Motor neuron (in vitro differentiated cells): ENCODE data around the gene MRPL54. TPM values are rescaled to one million over a fixed set of nuclear protein-coding genes. Genes with fewer than 3 reads are reported as not detected.
A peak's percentile ranks its signal among the peaks of the same experiment; 100 is the strongest.
"Not testable (repeated sequence)": the region's sequence is repeated elsewhere in the genome, so short reads cannot be mapped to it uniquely, and the experiment has no call there.

Experiments
- ATAC-seq, 8 experiments: fragments of 200-7000 bp; cut with Tn5 transposase; replicated peaks in 6 of 8; 2 replicates each; pipeline ENCODE4 v1.8.0; 2021; ENCODE audit warnings: mild to moderate bottlenecking in 8 of 8, moderate library complexity in 8 of 8
- H3K27ac ChIP-seq, 2 donors: fragments of 250-450 bp; sonication (Bioruptor Pico); 2 replicates each; pipeline ENCODE4 v1.9.0; 2021; ENCODE audit warnings: antibody characterized with exemption in 2 of 2, mild to moderate bottlenecking in 2 of 2, moderate library complexity in 1 of 2
- H3K4me1 ChIP-seq, 2 donors: fragments of 250-450 bp; sonication (Bioruptor Pico); replicated peaks in 1 of 2; 2 replicates each; pipeline ENCODE4 v1.6.1; 2021; ENCODE audit warnings: antibody characterized with exemption in 2 of 2, mild to moderate bottlenecking in 2 of 2, moderate library complexity in 1 of 2
- H3K4me3 ChIP-seq, 5 donors: fragments of 250-450 bp; sonication (Bioruptor Pico); 2 replicates each; pipeline ENCODE4 v1.9.0; 2021; ENCODE audit warnings: antibody characterized with exemption in 5 of 5, mild to moderate bottlenecking in 5 of 5, moderate library complexity in 4 of 5
- WGBS, 10 experiments: fragments of 450-650 bp; shearing (Covaris generic); methylation state at CpG; one replicate each; pipeline ENCODE4 v1.0.0; 2022; 5-methylcytosine and 5-hydroxymethylcytosine counted together
- in situ Hi-C, 9 experiments: fragments of 400-800 bp; cut with MboI; loops; one replicate each; pipeline ENCODE4 v1.15.0; 2021; ENCODE audit warnings: low sequenced_read_pairs in 9 of 9, low pct_unique_long_range_greater_than_20kb in 2 of 9; ENCODE audit not compliant: unreplicated experiment in 9 of 9
- total RNA-seq, 8 experiments: library from RNA; unstranded; fragments of 300-600 nt; gene quantifications; 2 replicates each; pipeline versions ENCODE4 v1.2.3 to v1.2.4, GENCODE V29; 2022

MRPL54 gene
- total RNA-seq, 8 experiments from 2014 or later, result 62.6 to 106 (median 86.6) TPM

- in situ Hi-C loops, result no loop called here
- Histone ChIP-seq H3K4me1 (no peaks in the 10 kb centered on the region), H3K4me3 (no peak overlapping the region), H3K27ac (no peak overlapping the region)
- 90 to 100% methylated on average over 1 to 2 of the region's 2 CpGs; no CpG with 5 or more reads in 8 of the 10 experiments for WGBS, 10 experiments
- no peak for ATAC-seq
Observed at GRCh38 chr19:3750211-3750610, 12.3 kb upstream of the MRPL54 start.

GRCh38 chr19:3751236-3751635 is 11.2 kb upstream of the MRPL54 start:
- no peak overlapping the region for H3K4me3 ChIP-seq
- in situ Hi-C loops, result no loop called here
- no CpG with 5 or more reads among the region's 30 CpGs for WGBS, 10 experiments

GRCh38 chr19:3752492-3752891 is 10.0 kb upstream of the MRPL54 start:
- ATAC-seq, result peak in 3 of 8 experiments; percentile 10 to 14 (median 13)
- Histone ChIP-seq H3K4me3 (no peak overlapping the region), H3K27ac (no peak overlapping the region), H3K4me1 (no peaks in the 10 kb centered on the region)
- in situ Hi-C loops, result no loop called here
- 60% methylated on average over 3 of the region's 25 CpGs; no CpG with 5 or more reads in 9 of the 10 experiments for WGBS, 10 experiments

More at GRCh38 chr19:3751236-3751635, 11.2 kb upstream of the MRPL54 start:
- peak in 1 of 8 experiments; percentile 4 for ATAC-seq
- Histone ChIP-seq H3K27ac (no peak overlapping the region), H3K4me1 (no peaks in the 10 kb centered on the region)

- no peaks in the 10 kb centered on the region for H3K4me1 ChIP-seq
- peak in 4 of 8 experiments; percentile 17 to 26 (median 21) for ATAC-seq
- in situ Hi-C loops, result no loop called here
- H3K27ac ChIP-seq, result no peak overlapping the region
- H3K4me3 ChIP-seq, result no peak overlapping the region
- WGBS, 10 experiments, result 90 to 100% (median 100%) methylated on average over 1 to 14 of the region's 51 CpGs; no CpG with 5 or more reads in 7 of the 10 experiments
Observed at GRCh38 chr19:3753631-3754410, 8.7 kb upstream of the MRPL54 start.

GRCh38 chr19:3757705-3758104 is 4.8 kb upstream of the MRPL54 start:
- 80 to 100% (median 96%) methylated on average over 1 to 5 of the region's 7 CpGs; no CpG with 5 or more reads in 5 of the 10 experiments for WGBS, 10 experiments
- H3K4me3 ChIP-seq, H3K4me1 ChIP-seq, H3K27ac ChIP-seq, in situ Hi-C loops, ATAC-seq: not testable (repeated sequence)

- H3K4me3 ChIP-seq, H3K4me1 ChIP-seq, in situ Hi-C loops, H3K27ac ChIP-seq, ATAC-seq: not testable (repeated sequence)
- 87 to 100% (median 90%) methylated on average over 2 to 5 of the region's 13 CpGs; no CpG with 5 or more reads in 5 of the 10 experiments for WGBS, 10 experiments
Observed at GRCh38 chr19:3758297-3758696, 4.2 kb upstream of the MRPL54 start.

- Histone ChIP-seq H3K27ac (no peak overlapping the region), H3K4me3 (no peak overlapping the region), H3K4me1 (peaks cover 5 to 8% of the 10 kb centered on the region in 2 donors)
- ATAC-seq, result no peak
- WGBS, 10 experiments, result 94 to 100% (median 100%) methylated on average over 2 to 3 of the region's 19 CpGs; no CpG with 5 or more reads in 7 of the 10 experiments
- in situ Hi-C loops, result no loop called here
Observed at GRCh38 chr19:3759482-3760254, 2.8 kb upstream of the MRPL54 start.

- WGBS, 10 experiments, result 10 to 100% (median 41%) methylated on average over 1 to 5 of the region's 7 CpGs; no CpG with 5 or more reads in 3 of the 10 experiments
- H3K27ac ChIP-seq, result peak overlapping the region; percentile 67 to 83
- ATAC-seq, result peak in 1 of 8 experiments; percentile 1
- H3K4me1 ChIP-seq, result peaks cover 5 to 8% of the 10 kb centered on the region in 2 donors
- in situ Hi-C loops, result no loop called here
- H3K4me3 ChIP-seq, result peak overlapping the region; percentile 62 to 99 (median 94)
Observed at GRCh38 chr19:3760871-3761361, 1.6 kb upstream of the MRPL54 start.

GRCh38 chr19:3761382-3762129 is 926 bp upstream of the MRPL54 start, which contains the start of gene APBA3:
Gene APBA3 (minus strand): TSS chr19:3761692. CDS start chr19:3760264, 1,428 bp downstream.
- WGBS, 10 experiments, result 0 to 88% (median 33%) methylated on average over 1 to 9 of the region's 45 CpGs; no CpG with 5 or more reads in 1 of the 10 experiments
- peak within 1 kb of the TSS; percentile 99 to 100 for H3K27ac ChIP-seq
- in situ Hi-C loops, result no loop called here

GRCh38 chr19:3762130-3762473 is 380 bp upstream of the MRPL54 start:
- in situ Hi-C loops, result no loop called here
- H3K4me1 ChIP-seq, result peaks cover 5 to 8% of the 10 kb centered on the region in 2 donors
- H3K4me3 ChIP-seq, result peak overlapping the region; percentile 75 to 99 (median 85)
- ATAC-seq, result no peak
- H3K27ac ChIP-seq, result peak overlapping the region in 1 of 2 donors; percentile 100
- WGBS, 10 experiments, result 23 to 100% (median 71%) methylated on average over 1 of the region's 1 CpG; no CpG with 5 or more reads in 1 of the 10 experiments

More at GRCh38 chr19:3761382-3762129, 926 bp upstream of the MRPL54 start, which contains the start of gene APBA3:
- Histone ChIP-seq H3K4me3 (peak within 1 kb of the TSS; percentile 75 to 99 (median 94)), H3K4me1 (peaks cover 5 to 8% of the 10 kb centered on the region in 2 donors)
- ATAC-seq, result peak; percentile 41 to 53 (median 50)

- ATAC-seq, result no peak
- Histone ChIP-seq H3K27ac (no peak overlapping the region), H3K4me1 (peaks cover 5 to 8% of the 10 kb centered on the region in 2 donors), H3K4me3 (no peak overlapping the region)
- in situ Hi-C loops, result no loop called here
- 83 to 100% (median 90%) methylated on average over 1 to 3 of the region's 12 CpGs; no CpG with 5 or more reads in 5 of the 10 experiments for WGBS, 10 experiments
Observed at GRCh38 chr19:3765121-3765520, 2.6 kb downstream of the MRPL54 start.

GRCh38 chr19:3765757-3766156 is 3.3 kb downstream of the MRPL54 start:
- H3K4me3 ChIP-seq, H3K4me1 ChIP-seq, H3K27ac ChIP-seq, ATAC-seq, in situ Hi-C loops: not testable (repeated sequence)
- 93 to 100% (median 100%) methylated on average over 1 to 3 of the region's 5 CpGs; no CpG with 5 or more reads in 5 of the 10 experiments for WGBS, 10 experiments
